Small intestine (tissue), 7 donors: Measurements from ENCODE around the gene PDXP. TPM values are rescaled to one million over a fixed set of nuclear protein-coding genes. Genes with fewer than 3 reads are reported as not detected.

Source experiments
- DNase-seq, 2 donors: peaks; one replicate each; pipeline versions ENCODE4 v3.0.0 to v3.0.0-alpha.2; 2013
- FAIRE-seq: peaks from 2 replicates; lab custom pipeline; 2012; peaks lifted over from hg19 to GRCh38; lab: Jason Lieb, UNC
- H3K27ac ChIP-seq, 3 donors: one replicate each; pipeline ENCODE4 v1.5.1; 2013; ENCODE audit warnings: low read length in 2 of 3, mild to moderate bottlenecking in 2 of 3, control low read depth in 1 of 3, inconsistent platforms in 1 of 3, low read depth in 1 of 3, moderate library complexity in 1 of 3
- H3K27me3 ChIP-seq, 3 donors: one replicate each; pipeline ENCODE4 v1.6.1; 2013; ENCODE audit warnings: low read length in 3 of 3, inconsistent platforms in 1 of 3; ENCODE audit not compliant: control insufficient read depth in 3 of 3, insufficient read depth in 3 of 3
- H3K36me3 ChIP-seq, 3 donors: one replicate each; pipeline ENCODE4 v1.6.1; 2013; ENCODE audit warnings: low read length in 3 of 3, inconsistent platforms in 1 of 3, low read depth in 1 of 3, mild to moderate bottlenecking in 1 of 3, moderate library complexity in 1 of 3; ENCODE audit not compliant: control insufficient read depth in 3 of 3, insufficient read depth in 2 of 3
- H3K4me1 ChIP-seq, 3 donors: one replicate each; pipeline ENCODE4 v1.6.1; 2013; ENCODE audit warnings: low read length in 2 of 3, inconsistent platforms in 1 of 3, low read depth in 1 of 3, mild to moderate bottlenecking in 1 of 3, moderate library complexity in 1 of 3; ENCODE audit not compliant: control insufficient read depth in 3 of 3, insufficient read depth in 2 of 3
- H3K4me3 ChIP-seq, 3 donors: one replicate each; pipeline ENCODE4 v1.5.1; 2013; ENCODE audit warnings: low read length in 3 of 3, control low read depth in 1 of 3, inconsistent platforms in 1 of 3, low read depth in 1 of 3, mild to moderate bottlenecking in 1 of 3, moderate library complexity in 1 of 3
- H3K9me3 ChIP-seq, 2 donors: one replicate each; pipeline ENCODE4 v1.6.1; 2013; ENCODE audit warnings: low read depth in 1 of 2, low read length in 1 of 2; ENCODE audit not compliant: control insufficient read depth in 2 of 2, insufficient read depth in 1 of 2
- WGBS, 3 donors: extraction: QIAGEN DNeasy Blood & Tissue Kit; methylation state at CpG; one replicate each; pipeline ENCODE4 v1.1.7; 2013; 5-methylcytosine and 5-hydroxymethylcytosine counted together
- polyA plus RNA-seq, 4 donors: library from polyadenylated mRNA; stranded (reverse) in 3 of 4; unstranded in 1 of 4; fragments of 200-250 nt in 3 of 4; fragments of 120-200 nt in 1 of 4; gene quantifications; one replicate each; pipeline versions ENCODE4 v1.2.1 to v1.2.3, GENCODE V29; 2013
- donor health status: healthy with polysubstance abuse.
- donor health status: control.
- donor health status: control.
- donor health status: Bipolar disorder and iron deficiency.
- donor health status: healthy.

The PDXP gene
- polyA plus RNA-seq, 4 donors = 24.1 to 98.6 (median 57.3) TPM

DNA sequence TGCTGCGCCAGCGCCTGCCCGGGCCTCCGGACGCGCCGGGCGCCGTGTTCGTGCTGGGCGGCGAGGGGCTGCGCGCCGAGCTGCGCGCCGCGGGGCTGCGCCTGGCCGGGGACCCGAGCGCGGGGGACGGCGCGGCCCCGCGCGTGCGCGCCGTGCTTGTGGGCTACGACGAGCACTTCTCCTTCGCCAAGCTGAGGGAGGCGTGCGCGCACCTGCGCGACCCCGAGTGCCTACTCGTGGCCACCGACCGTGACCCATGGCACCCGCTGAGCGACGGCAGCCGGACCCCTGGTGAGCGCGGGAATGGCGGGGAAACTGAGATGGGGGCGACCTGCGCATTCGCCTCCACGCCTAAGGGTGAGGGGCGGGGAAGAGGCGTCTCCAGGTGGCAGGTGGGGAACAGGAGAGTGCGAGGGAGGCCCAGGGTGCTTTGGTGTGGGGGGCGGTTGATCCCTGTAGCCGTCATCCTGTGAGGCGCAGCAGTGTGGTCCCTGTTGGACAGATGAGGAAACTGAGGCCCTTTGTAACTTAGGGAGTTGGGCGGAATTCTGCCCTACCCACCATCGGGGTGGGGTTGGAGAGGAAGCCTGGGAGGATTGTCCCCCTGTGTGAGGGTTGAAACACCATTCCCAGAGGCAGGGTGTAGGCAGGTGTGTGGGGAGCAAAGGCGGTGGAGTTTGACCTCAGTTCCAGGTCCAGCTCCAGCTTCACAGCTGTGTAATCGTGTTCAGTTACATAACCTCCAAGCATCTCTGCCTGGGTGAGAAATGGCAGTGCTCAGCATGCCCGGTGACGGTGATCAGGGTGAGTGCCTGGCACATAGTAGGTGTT is 758 bp downstream of the PDXP start:
- peak overlapping the region; percentile 52 to 97 (median 78) for H3K4me3 ChIP-seq
- FAIRE-seq (no peak), DNase-seq (peak; percentile 95 to 96)
- WGBS, 3 donors = 1 to 2% (median 1%) methylated on average over 23 to 68 of the region's 68 CpGs
- peak overlapping the region; percentile 78 to 100 (median 90) for H3K27ac ChIP-seq
- no peaks in the 10 kb centered on the region for H3K9me3 ChIP-seq
- H3K27me3 ChIP-seq = no peaks in the 10 kb centered on the region
- H3K36me3 ChIP-seq = peaks cover 0 to 56% (median 2%) of the 10 kb centered on the region in 3 donors
- peaks cover 7 to 39% (median 8%) of the 10 kb centered on the region in 3 donors for H3K4me1 ChIP-seq

DNA sequence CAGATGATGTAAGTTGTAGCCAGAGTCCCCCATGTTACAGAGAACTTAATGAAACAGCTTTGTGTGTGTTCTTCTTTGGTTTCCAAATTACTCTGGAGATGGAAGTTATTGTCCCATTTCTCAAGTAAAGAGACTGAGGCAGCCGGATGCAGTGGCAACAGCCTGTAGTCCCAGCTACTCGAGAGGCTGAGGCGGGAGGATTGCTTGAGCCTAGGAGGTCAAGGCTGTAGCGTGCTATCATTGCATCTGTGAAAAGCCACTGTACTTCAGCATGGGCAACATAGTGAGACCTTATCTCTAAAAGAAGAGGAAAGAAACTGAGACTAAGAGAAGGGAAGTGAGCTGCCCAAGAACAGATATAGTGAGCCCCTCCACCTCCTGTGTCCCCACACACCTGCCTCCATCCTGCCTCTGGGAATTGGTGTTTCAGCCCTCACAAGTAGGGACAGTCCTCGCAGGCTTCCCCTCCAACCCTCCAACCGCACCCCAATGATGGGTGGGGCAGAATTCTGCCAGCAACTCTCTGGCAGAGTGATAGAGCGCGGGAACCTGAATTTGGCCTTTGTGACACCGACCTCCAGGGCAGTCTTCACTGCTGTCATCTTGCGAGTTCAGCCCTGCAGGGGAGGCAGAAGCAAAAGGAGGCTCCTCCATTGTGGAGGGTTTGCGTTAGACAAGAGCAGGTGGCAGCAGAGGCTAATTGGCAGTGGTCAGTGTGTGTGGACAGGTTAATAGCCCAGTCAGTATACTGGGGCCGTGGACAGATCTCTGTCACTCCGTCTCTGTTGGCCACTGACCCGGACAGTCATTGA is 1.6 kb downstream of the PDXP start:
- Histone ChIP-seq H3K4me3 (peak overlapping the region in 2 of 3 donors; percentile 78 to 97), H3K27me3 (no peaks in the 10 kb centered on the region), H3K27ac (peak overlapping the region; percentile 78 to 100 (median 90)), H3K4me1 (peaks cover 7 to 32% (median 8%) of the 10 kb centered on the region in 3 donors), H3K36me3 (peaks cover 0 to 58% (median 2%) of the 10 kb centered on the region in 3 donors), H3K9me3 (no peaks in the 10 kb centered on the region)
- DNase-seq (peak in 1 of 2 donors; percentile 63), FAIRE-seq (no peak)
- WGBS, 3 donors = 16 to 49% (median 31%) methylated on average over 14 of the region's 14 CpGs

DNA sequence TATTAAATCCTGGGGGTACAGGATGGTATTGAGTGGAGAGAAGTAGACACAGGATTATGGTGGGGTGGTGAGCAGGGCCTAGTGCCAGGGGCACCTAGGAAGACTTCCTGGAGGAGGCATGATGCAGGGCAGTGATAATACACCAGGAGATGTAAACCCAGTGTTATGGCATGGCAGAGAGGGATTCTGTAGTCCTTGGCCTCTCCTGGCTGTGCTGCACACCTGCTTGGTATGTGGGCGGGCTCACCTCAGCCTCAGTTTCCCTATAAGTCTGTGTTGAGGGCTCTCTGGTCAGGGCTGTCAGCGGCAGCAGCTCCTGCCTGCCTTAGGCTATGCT is 2.2 kb downstream of the PDXP start:
- no peaks in the 10 kb centered on the region for H3K27me3 ChIP-seq
- no peaks in the 10 kb centered on the region for H3K9me3 ChIP-seq
- H3K4me1 ChIP-seq = peaks cover 2 to 28% (median 7%) of the 10 kb centered on the region in 3 donors
- FAIRE-seq (no peak), DNase-seq (no peak)
- H3K4me3 ChIP-seq = peak overlapping the region in 1 of 3 donors; percentile 97
- 73 to 81% (median 73%) methylated on average over 2 of the region's 2 CpGs for WGBS, 3 donors
- peak overlapping the region; percentile 77 to 100 (median 79) for H3K27ac ChIP-seq
- H3K36me3 ChIP-seq = peaks cover 0 to 59% (median 3%) of the 10 kb centered on the region in 3 donors

DNA sequence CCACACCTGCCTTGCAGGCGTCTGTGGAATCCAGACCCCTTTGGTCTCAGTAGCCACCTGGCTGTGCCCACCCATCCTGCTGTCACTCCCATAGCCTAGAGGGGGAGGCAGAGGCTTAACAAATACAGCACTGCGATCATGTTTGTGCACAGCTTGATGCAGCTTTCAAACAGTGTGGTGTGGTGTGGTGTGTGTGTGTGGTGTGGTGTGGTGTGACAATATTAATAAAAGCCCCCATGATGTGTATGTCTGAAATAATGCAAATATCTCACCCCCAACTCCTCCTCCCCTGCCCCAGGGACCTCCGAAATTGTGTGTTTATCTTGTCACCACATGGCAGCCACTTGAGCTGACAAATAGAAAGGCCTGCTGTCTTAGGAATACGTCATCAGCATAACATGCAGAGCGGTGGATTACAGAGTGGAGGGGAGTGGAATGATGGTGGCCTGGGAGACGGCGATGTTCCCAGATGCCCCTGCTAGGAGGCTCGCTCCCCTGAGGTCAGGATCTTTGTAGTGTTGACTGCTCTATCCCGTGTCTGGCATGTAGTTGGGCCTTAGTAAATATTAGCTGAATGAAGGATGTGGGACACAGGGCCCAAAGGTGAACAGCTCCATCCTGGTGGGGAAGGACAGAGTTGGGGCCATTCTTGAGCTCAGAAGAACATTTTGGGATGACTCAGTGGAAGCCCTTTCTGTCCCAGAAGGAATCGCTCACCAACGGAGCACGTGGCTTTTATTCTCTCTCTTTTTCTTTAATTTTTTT is 2.8 kb downstream of the PDXP start:
- H3K4me3 ChIP-seq = peak overlapping the region in 1 of 3 donors; percentile 97
- no peaks in the 10 kb centered on the region for H3K27me3 ChIP-seq
- peaks cover 0 to 61% (median 5%) of the 10 kb centered on the region in 3 donors for H3K36me3 ChIP-seq
- H3K4me1 ChIP-seq = peaks cover 2 to 26% (median 7%) of the 10 kb centered on the region in 3 donors
- FAIRE-seq (no peak), DNase-seq (peak in 1 of 2 donors; percentile 64)
- peak overlapping the region; percentile 12 to 79 (median 77) for H3K27ac ChIP-seq
- H3K9me3 ChIP-seq = no peaks in the 10 kb centered on the region
- 29 to 43% (median 35%) methylated on average over 12 of the region's 12 CpGs for WGBS, 3 donors

DNA sequence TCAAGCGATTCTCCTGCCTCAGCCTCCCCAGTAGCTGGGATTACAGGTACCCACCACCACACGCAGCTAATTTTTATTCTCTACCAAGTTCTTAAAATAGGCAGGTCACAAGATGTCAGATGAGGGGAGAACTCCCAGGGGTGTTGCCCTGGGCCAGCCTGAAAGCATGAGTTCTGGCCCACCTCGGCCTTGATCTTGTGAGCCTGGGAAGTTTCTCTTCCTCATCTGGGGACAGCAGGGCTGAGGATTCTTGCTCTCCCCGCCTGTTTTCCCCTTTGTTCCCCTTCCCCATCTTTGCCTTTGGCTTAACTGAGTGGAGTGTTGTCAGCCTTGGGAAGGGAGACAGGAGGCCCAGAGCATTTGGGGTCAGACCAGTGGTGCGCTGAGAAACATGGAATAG is 3.5 kb downstream of the PDXP start:
- H3K27me3 ChIP-seq = no peaks in the 10 kb centered on the region
- H3K36me3 ChIP-seq = peaks cover 0 to 64% (median 6%) of the 10 kb centered on the region in 3 donors
- no peaks in the 10 kb centered on the region for H3K9me3 ChIP-seq
- peak overlapping the region in 2 of 3 donors; percentile 73 to 77 for H3K27ac ChIP-seq
- 73 to 82% (median 78%) methylated on average over 5 of the region's 5 CpGs for WGBS, 3 donors
- H3K4me1 ChIP-seq = peaks cover 2 to 26% (median 7%) of the 10 kb centered on the region in 3 donors
- no peak for FAIRE-seq
- H3K4me3 ChIP-seq = no peak overlapping the region
- DNase-seq = no peak

DNA sequence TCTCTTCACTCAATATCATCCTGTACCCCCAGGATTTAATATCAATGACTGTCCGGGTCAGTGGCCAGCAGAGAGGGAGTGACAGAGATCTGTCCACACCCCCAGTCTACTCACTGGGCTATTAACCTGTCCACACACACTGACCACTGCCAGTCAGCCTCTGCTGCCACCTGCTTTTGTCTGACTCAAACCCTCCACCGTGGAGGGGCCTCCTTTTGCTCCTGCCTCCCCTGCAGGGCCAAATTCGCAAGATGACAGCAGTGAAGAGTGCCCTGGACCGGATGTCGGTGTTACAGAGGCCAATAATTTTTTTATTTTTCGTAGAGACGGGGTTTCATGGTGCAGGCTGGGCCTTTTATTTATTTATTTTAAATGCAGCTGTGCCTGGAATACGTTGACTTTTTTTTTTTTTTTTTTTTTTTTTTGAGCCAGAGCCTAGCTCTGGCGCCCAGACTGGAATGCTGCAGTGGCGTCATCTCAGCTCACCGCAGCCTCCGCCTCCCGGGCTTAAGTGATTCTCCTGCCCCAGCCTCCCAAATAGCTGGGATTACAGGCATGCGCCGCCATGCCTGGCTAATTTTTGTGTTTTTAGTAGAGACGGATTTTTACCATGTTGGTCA is 5.1 kb downstream of the PDXP start:
- H3K9me3 ChIP-seq = no peaks in the 10 kb centered on the region
- H3K27me3 ChIP-seq = no peaks in the 10 kb centered on the region
- 66 to 76% (median 72%) methylated on average over 16 of the region's 16 CpGs for WGBS, 3 donors
- DNase-seq (no peak), FAIRE-seq (no peak)
- peak overlapping the region in 1 of 3 donors; percentile 66 for H3K27ac ChIP-seq
- H3K4me3 ChIP-seq = no peak overlapping the region
- H3K4me1 ChIP-seq = peaks cover 2 to 17% (median 5%) of the 10 kb centered on the region in 3 donors
- H3K36me3 ChIP-seq = peaks cover 0 to 72% (median 6%) of the 10 kb centered on the region in 3 donors

DNA sequence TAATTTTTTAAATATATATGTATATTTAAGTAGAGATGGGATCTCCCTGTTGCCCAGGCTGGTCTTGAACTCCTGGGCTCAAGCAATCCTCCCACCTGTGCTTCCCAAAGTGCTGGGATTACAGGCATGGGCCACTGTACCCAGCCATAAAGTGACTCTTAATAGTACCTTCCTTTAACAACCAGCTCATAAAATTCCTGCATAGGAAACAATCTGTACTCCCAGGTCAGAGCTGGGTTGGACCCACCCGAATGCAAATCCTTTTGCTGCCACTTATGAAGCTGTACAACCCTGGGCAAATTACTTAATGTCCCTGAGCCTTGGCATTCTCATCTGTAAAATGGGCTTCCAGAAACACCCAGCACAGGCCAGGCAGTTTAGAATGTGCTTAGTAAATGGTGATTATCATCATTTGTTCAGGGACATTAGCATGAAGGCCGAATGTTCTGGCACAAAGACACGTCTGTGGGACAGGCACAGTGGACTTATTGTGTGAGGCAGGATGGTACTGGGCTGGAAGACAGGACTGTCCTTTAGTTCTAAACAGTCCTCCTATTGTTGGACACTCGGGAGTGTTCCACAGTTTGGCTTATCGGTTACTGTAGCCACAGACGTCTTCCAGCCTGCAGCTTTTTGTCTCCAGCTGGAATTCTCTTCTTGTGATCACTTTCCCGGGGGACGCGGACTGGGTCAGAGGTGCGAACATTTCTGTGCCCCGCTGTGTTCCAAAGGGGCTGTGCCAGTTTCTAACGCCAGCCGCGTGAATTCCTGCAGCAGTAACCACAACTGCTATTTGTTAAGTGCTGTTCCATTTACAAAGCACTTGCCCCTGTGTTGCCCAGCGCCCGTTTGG is 6.0 kb downstream of the PDXP start:
- 57 to 75% (median 71%) methylated on average over 16 of the region's 16 CpGs for WGBS, 3 donors
- Histone ChIP-seq H3K27me3 (no peaks in the 10 kb centered on the region), H3K36me3 (peaks cover 0 to 74% (median 6%) of the 10 kb centered on the region in 3 donors), H3K4me3 (no peak overlapping the region), H3K9me3 (no peaks in the 10 kb centered on the region), H3K27ac (no peak overlapping the region), H3K4me1 (peaks cover 2 to 17% (median 5%) of the 10 kb centered on the region in 3 donors)
- DNase-seq (peak in 1 of 2 donors; percentile 42), FAIRE-seq (no peak)
